Measurements from ENCODE around the gene CCNI2.
"Not testable (repeated sequence)": the region's sequence is repeated elsewhere in the genome, so short reads cannot be mapped to it uniquely, and the experiment has no call there.

CCNI2 gene

DNA sequence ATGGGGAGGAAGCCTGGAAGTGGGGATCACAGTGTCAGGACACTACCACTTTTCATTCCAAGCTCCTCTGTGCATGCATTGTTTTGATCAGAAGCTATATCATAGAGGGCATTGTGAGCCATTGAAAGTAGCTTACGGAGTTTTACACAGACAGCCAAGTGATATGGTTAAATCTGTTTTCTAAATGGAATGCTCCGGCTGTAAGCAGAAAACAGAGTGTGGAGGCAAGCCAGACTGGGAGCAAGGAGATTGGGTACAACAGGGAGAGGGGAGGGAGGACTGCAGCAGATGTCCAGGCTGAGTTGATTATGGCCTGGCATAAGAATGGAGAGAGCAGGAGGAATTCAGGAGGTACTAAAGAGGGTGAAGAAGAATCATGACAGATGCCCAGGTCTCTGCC is 50.4 kb downstream of the CCNI2 start:
- Histone ChIP-seq H3K9ac (ENCODE audit: insufficient read length, low read depth) (no peak overlapping the region), H3K4me3 (ENCODE audit: insufficient read length, low read depth) (no peak overlapping the region), H3K4me1 (ENCODE audit: insufficient read depth, insufficient read length) (no peaks in the 10 kb centered on the region), H3K27me3 (ENCODE audit: insufficient read depth, insufficient read length) (no peaks in the 10 kb centered on the region), H3K9me3 (ENCODE audit: insufficient read depth, low read length) (no peaks in the 10 kb centered on the region), H3K36me3 (ENCODE audit: insufficient read depth, insufficient read length, low read length) (no peaks in the 10 kb centered on the region)
- no peak for DNase-seq (ENCODE audit: low read depth, low spot score)
- TF ChIP-seq YY1 (IDR thresholded peaks at IDR 0.05; ENCODE audit: insufficient read depth, insufficient read length) (no peak), SUZ12 (IDR thresholded peaks at IDR 0.05; ENCODE audit: extremely low read depth, insufficient read depth, insufficient read length) (no peak), ZNF274 (IDR thresholded peaks at IDR 0.05; ENCODE audit: low read depth, low read length) (no peak)

DNA sequence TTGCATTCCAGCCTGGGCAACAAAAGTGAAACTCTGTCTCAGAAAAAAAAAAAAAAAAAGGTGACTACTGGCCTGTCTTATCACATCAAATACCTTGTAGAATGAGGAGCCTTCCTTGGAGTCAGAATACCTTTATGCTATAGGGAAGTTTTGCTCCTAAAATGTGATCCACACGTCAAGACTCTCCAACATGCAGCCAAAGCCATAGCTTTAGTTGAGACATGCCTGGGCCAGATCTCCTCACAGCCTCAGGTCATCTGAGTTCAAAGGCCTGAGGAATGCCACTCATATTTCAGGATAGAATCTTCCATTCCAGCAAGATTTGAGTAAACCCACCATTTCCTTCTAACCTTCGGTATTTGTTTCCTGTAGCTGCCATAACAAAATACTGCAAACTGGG is 52.2 kb downstream of the CCNI2 start:
- no peak overlapping the region for H3K9ac ChIP-seq (ENCODE audit: insufficient read length, low read depth)
- H3K4me3 ChIP-seq (ENCODE audit: insufficient read length, low read depth): no peak overlapping the region
- no peak for DNase-seq (ENCODE audit: low read depth, low spot score)
- no peaks in the 10 kb centered on the region for H3K9me3 ChIP-seq (ENCODE audit: insufficient read depth, low read length)
- no peaks in the 10 kb centered on the region for H3K4me1 ChIP-seq (ENCODE audit: insufficient read depth, insufficient read length)
- no peaks in the 10 kb centered on the region for H3K27me3 ChIP-seq (ENCODE audit: insufficient read depth, insufficient read length)
- TF ChIP-seq YY1 (IDR thresholded peaks at IDR 0.05; ENCODE audit: insufficient read depth, insufficient read length) (no peak), ZNF274 (IDR thresholded peaks at IDR 0.05; ENCODE audit: low read depth, low read length) (no peak), SUZ12 (IDR thresholded peaks at IDR 0.05; ENCODE audit: extremely low read depth, insufficient read depth, insufficient read length) (no peak)
- H3K36me3 ChIP-seq (ENCODE audit: insufficient read depth, insufficient read length, low read length): no peaks in the 10 kb centered on the region

DNA sequence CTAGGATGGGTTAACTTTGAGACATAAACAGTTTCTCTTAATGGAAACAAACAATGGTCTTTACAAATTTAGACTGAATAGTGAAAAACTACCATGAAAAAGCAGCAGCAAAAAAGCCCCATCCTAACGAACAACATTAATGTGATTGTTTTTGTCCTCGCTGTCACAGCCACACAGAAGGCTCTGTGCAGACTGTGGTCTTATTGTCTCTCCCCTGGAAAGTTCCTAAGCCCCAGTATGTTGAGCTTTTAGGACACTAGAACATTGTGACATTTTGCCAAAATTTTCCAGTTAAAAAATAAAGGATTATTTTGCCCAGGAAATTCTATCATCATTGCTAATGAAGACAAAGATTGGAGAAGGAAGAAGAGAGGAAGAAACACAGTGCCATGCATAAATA is 53.3 kb downstream of the CCNI2 start:
- TF ChIP-seq YY1 (IDR thresholded peaks at IDR 0.05; ENCODE audit: insufficient read depth, insufficient read length) (no peak), SUZ12 (IDR thresholded peaks at IDR 0.05; ENCODE audit: extremely low read depth, insufficient read depth, insufficient read length) (no peak), ZNF274 (IDR thresholded peaks at IDR 0.05; ENCODE audit: low read depth, low read length) (no peak)
- no peak for DNase-seq (ENCODE audit: low read depth, low spot score)
- no peaks in the 10 kb centered on the region for H3K9me3 ChIP-seq (ENCODE audit: insufficient read depth, low read length)
- no peak overlapping the region for H3K9ac ChIP-seq (ENCODE audit: insufficient read length, low read depth)
- no peaks in the 10 kb centered on the region for H3K36me3 ChIP-seq (ENCODE audit: insufficient read depth, insufficient read length, low read length)
- H3K4me3 ChIP-seq (ENCODE audit: insufficient read length, low read depth): no peak overlapping the region
- H3K27me3 ChIP-seq (ENCODE audit: insufficient read depth, insufficient read length): no peaks in the 10 kb centered on the region
- H3K4me1 ChIP-seq (ENCODE audit: insufficient read depth, insufficient read length): no peaks in the 10 kb centered on the region

DNA sequence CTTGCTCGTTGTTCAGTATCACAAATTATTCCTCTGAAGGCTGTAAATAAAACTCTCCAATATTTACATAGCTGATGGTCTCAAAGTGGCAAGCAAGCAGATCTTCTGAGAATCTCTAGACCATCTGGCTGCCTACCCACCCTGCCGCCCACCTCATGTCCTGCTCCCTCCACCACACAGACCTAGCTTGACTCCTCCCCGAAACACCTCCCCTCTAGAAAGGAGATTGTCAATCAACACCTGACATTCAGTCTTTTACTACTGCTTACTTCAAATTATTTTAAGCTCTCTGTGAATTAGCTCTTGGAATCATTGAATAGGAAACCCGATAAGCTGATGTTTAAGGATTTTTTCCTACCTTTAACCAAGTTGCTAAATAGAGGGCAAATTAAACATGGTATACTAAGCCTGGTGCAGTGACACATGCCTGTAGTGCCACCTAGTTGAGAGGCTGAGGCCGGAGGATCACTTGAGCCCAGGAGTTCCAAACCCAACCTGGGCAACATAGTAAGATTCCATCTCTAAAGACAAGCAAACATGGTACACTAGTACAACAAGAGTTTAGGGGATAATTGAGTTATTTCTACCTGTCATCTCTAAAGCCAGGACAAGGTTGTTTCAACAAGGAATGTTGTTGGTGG is 54.9 kb downstream of the CCNI2 start:
- Histone ChIP-seq H3K27me3 (ENCODE audit: insufficient read depth, insufficient read length) (no peaks in the 10 kb centered on the region), H3K4me1 (ENCODE audit: insufficient read depth, insufficient read length) (no peaks in the 10 kb centered on the region), H3K9ac (ENCODE audit: insufficient read length, low read depth) (no peak overlapping the region), H3K36me3 (ENCODE audit: insufficient read depth, insufficient read length, low read length) (no peaks in the 10 kb centered on the region), H3K4me3 (ENCODE audit: insufficient read length, low read depth) (no peak overlapping the region), H3K9me3 (ENCODE audit: insufficient read depth, low read length) (no peaks in the 10 kb centered on the region)
- no peak for TF ChIP-seq ZNF274 (IDR thresholded peaks at IDR 0.05; ENCODE audit: low read depth, low read length)
- TF ChIP-seq SUZ12 (IDR thresholded peaks at IDR 0.05; ENCODE audit: extremely low read depth, insufficient read depth, insufficient read length): no peak
- no peak for TF ChIP-seq YY1 (IDR thresholded peaks at IDR 0.05; ENCODE audit: insufficient read depth, insufficient read length)
- DNase-seq (ENCODE audit: low read depth, low spot score): no peak

DNA sequence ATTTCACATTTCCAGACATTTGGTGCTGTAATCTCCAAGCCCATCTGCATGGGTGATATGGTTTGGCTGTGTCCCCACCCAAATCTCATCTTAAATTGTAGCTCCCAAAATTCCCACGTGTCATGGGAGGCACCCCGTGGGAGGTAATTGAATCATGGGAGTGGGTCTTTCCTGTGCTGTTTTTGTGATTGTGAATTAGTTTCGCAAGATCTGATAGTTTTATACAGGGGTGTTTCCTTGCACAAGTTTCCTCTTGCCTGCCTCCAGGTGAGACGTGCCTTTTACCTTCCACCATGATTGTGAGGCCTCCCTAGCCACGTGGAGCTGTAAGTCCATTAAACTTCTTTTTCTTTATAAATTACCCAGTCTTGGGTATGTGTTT is 55.5 kb downstream of the CCNI2 start:
- H3K4me1 ChIP-seq (ENCODE audit: insufficient read depth, insufficient read length); H3K36me3 ChIP-seq (ENCODE audit: insufficient read depth, insufficient read length, low read length); H3K4me3 ChIP-seq (ENCODE audit: insufficient read length, low read depth); H3K9me3 ChIP-seq (ENCODE audit: insufficient read depth, low read length); H3K9ac ChIP-seq (ENCODE audit: insufficient read length, low read depth); DNase-seq (ENCODE audit: low read depth, low spot score); H3K27me3 ChIP-seq (ENCODE audit: insufficient read depth, insufficient read length): not testable (repeated sequence)
